WTC11 (cell line): ENCODE measurements around the gene WDR91.

Experiments
- CTCF ChIP-seq: fragments of 200-600 bp; IDR thresholded peaks from 2 replicates; pipeline ENCODE4 v1.8.0; 2022; ENCODE audit warnings: antibody characterized with exemption
- FOXP4 ChIP-seq: sonication (generic); formaldehyde crosslinking; IDR thresholded peaks from 2 replicates; pipeline ENCODE4 v1.8.0; 2022; ENCODE audit warnings: mild to moderate bottlenecking, missing genetic modification reagents
- IRF1 ChIP-seq: sonication (generic); formaldehyde crosslinking; IDR thresholded peaks from 2 replicates; pipeline ENCODE4 v1.8.0; 2023; ENCODE audit warnings: missing genetic modification reagents
- NFYB ChIP-seq: sonication (generic); formaldehyde crosslinking; conservative IDR thresholded peaks from 2 replicates; pipeline ENCODE4 v1.8.0; 2022; ENCODE audit warnings: low read depth, missing genetic modification reagents
- NR2C2 ChIP-seq: sonication (generic); formaldehyde crosslinking; IDR thresholded peaks from 2 replicates; pipeline ENCODE4 v1.8.0; 2022; ENCODE audit warnings: mild to moderate bottlenecking, missing genetic modification reagents
- SP1 ChIP-seq: sonication (generic); formaldehyde crosslinking; conservative IDR thresholded peaks from 2 replicates; pipeline ENCODE4 v1.8.1; 2022; ENCODE audit warnings: missing genetic modification reagents
- ZNF423 ChIP-seq: fragments of 250-450 bp; sonication (Bioruptor Pico); IDR thresholded peaks from 2 replicates; pipeline ENCODE4 v2.1.2; 2022; ENCODE audit warnings: mild to moderate bottlenecking, moderate library complexity
- ZNF425 ChIP-seq: fragments of 250-450 bp; sonication (Bioruptor Pico); conservative IDR thresholded peaks from 2 replicates; pipeline ENCODE4 v1.9.0; 2021; ENCODE audit warnings: mild to moderate bottlenecking
- TF ChIP-seq, protein P1 (sequence below): sonication (generic); formaldehyde crosslinking; conservative IDR thresholded peaks from 2 replicates; pipeline ENCODE4 v1.8.1; 2023; ENCODE audit warnings: mild to moderate bottlenecking, low read depth, missing genetic modification reagents, moderate library complexity

- TF ChIP-seq CTCF: no peak
- TF ChIP-seq NFYB (CRISPR knock-in tag): no peak
- no peak for TF ChIP-seq NR2C2 (CRISPR knock-in tag)
- TF ChIP-seq, protein P1, sequence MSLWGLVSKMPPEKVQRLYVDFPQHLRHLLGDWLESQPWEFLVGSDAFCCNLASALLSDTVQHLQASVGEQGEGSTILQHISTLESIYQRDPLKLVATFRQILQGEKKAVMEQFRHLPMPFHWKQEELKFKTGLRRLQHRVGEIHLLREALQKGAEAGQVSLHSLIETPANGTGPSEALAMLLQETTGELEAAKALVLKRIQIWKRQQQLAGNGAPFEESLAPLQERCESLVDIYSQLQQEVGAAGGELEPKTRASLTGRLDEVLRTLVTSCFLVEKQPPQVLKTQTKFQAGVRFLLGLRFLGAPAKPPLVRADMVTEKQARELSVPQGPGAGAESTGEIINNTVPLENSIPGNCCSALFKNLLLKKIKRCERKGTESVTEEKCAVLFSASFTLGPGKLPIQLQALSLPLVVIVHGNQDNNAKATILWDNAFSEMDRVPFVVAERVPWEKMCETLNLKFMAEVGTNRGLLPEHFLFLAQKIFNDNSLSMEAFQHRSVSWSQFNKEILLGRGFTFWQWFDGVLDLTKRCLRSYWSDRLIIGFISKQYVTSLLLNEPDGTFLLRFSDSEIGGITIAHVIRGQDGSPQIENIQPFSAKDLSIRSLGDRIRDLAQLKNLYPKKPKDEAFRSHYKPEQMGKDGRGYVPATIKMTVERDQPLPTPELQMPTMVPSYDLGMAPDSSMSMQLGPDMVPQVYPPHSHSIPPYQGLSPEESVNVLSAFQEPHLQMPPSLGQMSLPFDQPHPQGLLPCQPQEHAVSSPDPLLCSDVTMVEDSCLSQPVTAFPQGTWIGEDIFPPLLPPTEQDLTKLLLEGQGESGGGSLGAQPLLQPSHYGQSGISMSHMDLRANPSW: no peak
- TF ChIP-seq FOXP4 (CRISPR knock-in tag): no peak
- TF ChIP-seq IRF1 (CRISPR knock-in tag): no peak
- no peak for TF ChIP-seq ZNF425 (CRISPR knock-in tag)
- no peak for TF ChIP-seq SP1
- TF ChIP-seq ZNF423 (CRISPR knock-in tag): no peak
Observed at GRCh38 chr7:135231686-135232085, 20.4 kb upstream of the WDR91 start.
